HG02623 (cell line): ENCODE results near the gene CFAP70.

Source experiments
- ATAC-seq: cut with Tn5 transposase; IDR thresholded peaks from one replicate; pipeline ENCODE4 v1.9.1; 2021; ENCODE audit warnings: moderate library complexity; ENCODE audit not compliant: unreplicated experiment

The CFAP70 gene

GRCh38 chr10:73218431-73219191 lies 140.1 kb downstream of the CFAP70 start:
- ATAC-seq: no peak

- ATAC-seq: no peak
These were observed 141.0 kb downstream of the CFAP70 start for GRCh38 chr10:73217628-73218027.

- ATAC-seq: no peak
These were observed 142.9 kb downstream of the CFAP70 start for GRCh38 chr10:73215749-73216148.

- no peak for ATAC-seq
These were observed 147.4 kb downstream of the CFAP70 start for GRCh38 chr10:73211106-73211811.

GRCh38 chr10:73210395-73211105 lies 148.1 kb downstream of the CFAP70 start:
- no peak for ATAC-seq

GRCh38 chr10:73209705-73210104 lies 149.0 kb downstream of the CFAP70 start:
- ATAC-seq: no peak

GRCh38 chr10:73207883-73208282 lies 150.8 kb downstream of the CFAP70 start:
- ATAC-seq: no peak

GRCh38 chr10:73206385-73206784 lies 152.3 kb downstream of the CFAP70 start:
- no peak for ATAC-seq

- no peak for ATAC-seq
These were observed 152.8 kb downstream of the CFAP70 start for GRCh38 chr10:73205890-73206289.

- no peak for ATAC-seq
These were observed 153.6 kb downstream of the CFAP70 start for GRCh38 chr10:73205081-73205480.
